HepG2 (cell line): ENCODE measurements around the gene CAPZB. TPM values are rescaled to one million over a fixed set of nuclear protein-coding genes. Genes with fewer than 3 reads are reported as not detected.

Experiments used
- ATAC-seq: fragments of 200-7000 bp; cut with Tn5 transposase; 3 replicates; pipeline ENCODE4 v1.9.1; 2020; ENCODE audit warnings: mild to moderate bottlenecking, moderate library complexity
- BruUV-seq: library from RNA; stranded (reverse); fragments of 400-500 nt; replicated peaks from 2 replicates; lab custom pipeline; 2021; lab: Mats Ljungman, UMichigan
- CTCF ChIA-PET: fragments of 300-600 bp; formaldehyde crosslinking; extraction: SDS; loops from one replicate; lab custom pipeline; 2021; ENCODE audit warnings: low total read pairs, inconsistent platforms, low intra/inter-chr PET ratio; lab: Yijun Ruan, JAX
- POLR2A ChIA-PET: fragments of 350-600 bp; sonication (Branson Sonifier 250); formaldehyde crosslinking; loops from one replicate; lab custom pipeline; 2020; ENCODE audit warnings: antibody characterized with exemption, inconsistent platforms; lab: Yijun Ruan, JAX
- DNase-seq: peaks from one replicate; pipeline ENCODE4 v3.0.0-alpha.2; 2015; ENCODE audit warnings: low spot score
- FAIRE-seq: peaks from 3 replicates; lab custom pipeline; 2011; peaks lifted over from hg19 to GRCh38; lab: Jason Lieb, UNC
- H2AFZ ChIP-seq: one replicate; pipeline ENCODE4 v1.6.1; 2011; ENCODE audit warnings: low read length, inconsistent platforms
- H3K27ac ChIP-seq: fragments of 300-600 bp; 3 replicates; pipeline ENCODE4 v1.8.0; 2011; ENCODE audit warnings: mixed run types, mild to moderate bottlenecking, mixed read lengths, low read length, inconsistent platforms; ENCODE audit not compliant: insufficient read depth; ENCODE audit errors: extremely low read length
- H3K27me3 ChIP-seq, 2 experiments: fragments of 200-600 bp in 1 of 2; 2 replicates in 1 of 2; 3 replicates in 1 of 2; pipeline versions ENCODE4 v1.6.0 to v1.8.0; 2011; ENCODE audit warnings: low read length in 2 of 2, mild to moderate bottlenecking in 2 of 2, moderate library complexity in 2 of 2, inconsistent platforms in 1 of 2; ENCODE audit not compliant: insufficient read depth in 2 of 2, control insufficient read depth in 1 of 2
- H3K36me3 ChIP-seq, 2 experiments: fragments of 200-600 bp in 1 of 2; replicated peaks in 1 of 2; 2 replicates in 1 of 2; 3 replicates in 1 of 2; pipeline versions ENCODE4 v1.5.1 to v1.8.0; 2011; ENCODE audit warnings: low read length in 2 of 2, inconsistent platforms in 1 of 2; ENCODE audit not compliant: insufficient read depth in 2 of 2, control insufficient read depth in 1 of 2
- H3K4me1 ChIP-seq: 2 replicates; pipeline ENCODE4 v1.5.1; 2012; ENCODE audit warnings: low read length, inconsistent platforms; ENCODE audit not compliant: insufficient read depth
- H3K4me2 ChIP-seq: 2 replicates; pipeline ENCODE4 v1.6.0; 2011; ENCODE audit warnings: low read depth, low read length, inconsistent platforms
- H3K4me3 ChIP-seq, 3 experiments: fragments of 200-600 bp in 1 of 3; sonication (generic), shearing (Covaris generic) in 1 of 3; replicated peaks in 1 of 3; 2 replicates each; pipeline ENCODE4 v1.5.1; 2011 to 2016; ENCODE audit warnings: low read length in 3 of 3, inconsistent platforms in 2 of 3, low read depth in 2 of 3, mild to moderate bottlenecking in 2 of 3, control low read depth in 1 of 3, mixed read lengths in 1 of 3; ENCODE audit not compliant: insufficient read depth in 1 of 3
- H3K79me2 ChIP-seq: one replicate; pipeline ENCODE4 v1.6.1; 2011; ENCODE audit warnings: low read length, inconsistent platforms; ENCODE audit not compliant: insufficient read depth
- H3K9ac ChIP-seq: 2 replicates; pipeline ENCODE4 v1.6.0; 2011; ENCODE audit warnings: mild to moderate bottlenecking, low read depth, low read length, inconsistent platforms; ENCODE audit not compliant: insufficient read depth
- H3K9me3 ChIP-seq: 2 replicates; pipeline ENCODE4 v1.5.1; 2012; ENCODE audit warnings: mild to moderate bottlenecking, low read length
- H4K20me1 ChIP-seq: 2 replicates; pipeline ENCODE4 v1.6.0; 2011; ENCODE audit warnings: inconsistent platforms, mild to moderate bottlenecking, low read length, moderate library complexity; ENCODE audit not compliant: insufficient read depth
- CEBPG ChIP-seq: IDR thresholded peaks from 2 replicates; pipeline ENCODE4 v1.6.1; 2016
- HIVEP1 ChIP-seq: sonication (generic); formaldehyde crosslinking; IDR thresholded peaks from 2 replicates; pipeline ENCODE4 v1.4.0; 2020; ENCODE audit warnings: mild to moderate bottlenecking, missing genetic modification reagents
- PHF21A ChIP-seq: sonication (generic); formaldehyde crosslinking; IDR thresholded peaks from 2 replicates; pipeline ENCODE4 v1.5.0; 2020; ENCODE audit warnings: mild to moderate bottlenecking, missing genetic modification reagents
- REXO4 ChIP-seq: sonication (generic); formaldehyde crosslinking; IDR thresholded peaks from 2 replicates; pipeline ENCODE4 v1.8.0; 2022; ENCODE audit warnings: missing genetic modification reagents, mild to moderate bottlenecking, borderline replicate concordance
- SETDB1 ChIP-seq: sonication (generic); formaldehyde crosslinking; IDR thresholded peaks from 2 replicates; pipeline ENCODE4 v1.5.1; 2020; ENCODE audit warnings: missing genetic modification reagents, mild to moderate bottlenecking, borderline replicate concordance
- STAT5B ChIP-seq: sonication (generic); formaldehyde crosslinking; IDR thresholded peaks from 2 replicates; pipeline ENCODE4 v1.4.0; 2020; ENCODE audit warnings: missing genetic modification reagents
- ZNF878 ChIP-seq: sonication (generic); formaldehyde crosslinking; IDR thresholded peaks from 2 replicates; pipeline ENCODE4 v1.8.1; 2023; ENCODE audit warnings: mild to moderate bottlenecking, missing genetic modification reagents, moderate library complexity
- ZSCAN30 ChIP-seq: sonication (generic); formaldehyde crosslinking; IDR thresholded peaks from 2 replicates; pipeline ENCODE4 v1.5.0; 2020; ENCODE audit warnings: mild to moderate bottlenecking, missing genetic modification reagents
- WGBS: methylation state at CpG from one replicate; pipeline ENCODE4 v1.1.6; 2017; ENCODE audit warnings: low lambda C conversion rate; 5-methylcytosine and 5-hydroxymethylcytosine counted together
- in situ Hi-C: cut with HindIII; loops from 2 replicates; pipeline ENCODE4 v1.10.0; 2017; ENCODE audit warnings: low pct_unique_long_range_greater_than_20kb; ENCODE audit not compliant: extremely low pct_ligation_motif_present
- intact Hi-C: fragments of 100-400 bp; cut with micrococcal nuclease; formaldehyde crosslinking; loops from one replicate; pipeline ENCODE4 v1.10.0; 2022; ENCODE audit not compliant: unreplicated experiment
- polyA plus RNA-seq, 8 experiments: library from polyadenylated mRNA; depleted of rRNA in 3 of 8; stranded (reverse) in 7 of 8; unstranded in 1 of 8; fragments of >200 nt; fragmentation: Illumina TruSeq in 4 of 8; extraction: Trizol in 4 of 8; gene quantifications; 2 replicates each; pipeline versions ENCODE4 v1.2.1 to v1.2.3, GENCODE V29; 2011 to 2016; ENCODE audit warnings: low read depth in 4 of 8, missing spikeins in 1 of 8, mixed read lengths in 1 of 8; ENCODE audit not compliant: insufficient read depth in 1 of 8
- total RNA-seq, 5 experiments: library from RNA; depleted of rRNA; stranded (reverse); fragments of >200 nt; fragmentation: Illumina TruSeq; extraction: Trizol; gene quantifications; 2 replicates each; pipeline ENCODE4 v1.2.3, GENCODE V29; 2016; ENCODE audit warnings: low read depth in 1 of 5
- TF ChIP-seq, protein P1 (sequence below): sonication (generic); formaldehyde crosslinking; IDR thresholded peaks from 2 replicates; pipeline ENCODE4 v1.4.0; 2020; ENCODE audit warnings: missing genetic modification reagents
- TF ChIP-seq, protein P2 (sequence below): IDR thresholded peaks from 2 replicates; pipeline ENCODE4 v1.6.1; 2012; ENCODE audit warnings: inconsistent platforms
- TF ChIP-seq, protein P3 (sequence below): sonication (generic); formaldehyde crosslinking; IDR thresholded peaks from 2 replicates; pipeline ENCODE4 v1.4.0; 2020; ENCODE audit warnings: missing genetic modification reagents
- TF ChIP-seq, protein P4 (sequence below): sonication (generic); formaldehyde crosslinking; IDR thresholded peaks from 2 replicates; pipeline ENCODE4 v1.4.0; 2020; ENCODE audit warnings: missing genetic modification reagents
- TF ChIP-seq, protein P5 (sequence below): sonication (generic); formaldehyde crosslinking; IDR thresholded peaks from 2 replicates; pipeline ENCODE4 v1.5.0; 2020; ENCODE audit warnings: missing genetic modification reagents, mild to moderate bottlenecking, borderline replicate concordance
- TF ChIP-seq, protein P6 (sequence below): sonication (generic); formaldehyde crosslinking; IDR thresholded peaks from 2 replicates; pipeline ENCODE4 v1.4.0; 2020; ENCODE audit warnings: missing genetic modification reagents

Gene CAPZB
- total and polyA plus RNA-seq, 2 of the 13 experiments (the other 11 are each of a cell fraction or from before 2014, with no cell fraction given), result 58.9 to 76.9 TPM

DNA sequence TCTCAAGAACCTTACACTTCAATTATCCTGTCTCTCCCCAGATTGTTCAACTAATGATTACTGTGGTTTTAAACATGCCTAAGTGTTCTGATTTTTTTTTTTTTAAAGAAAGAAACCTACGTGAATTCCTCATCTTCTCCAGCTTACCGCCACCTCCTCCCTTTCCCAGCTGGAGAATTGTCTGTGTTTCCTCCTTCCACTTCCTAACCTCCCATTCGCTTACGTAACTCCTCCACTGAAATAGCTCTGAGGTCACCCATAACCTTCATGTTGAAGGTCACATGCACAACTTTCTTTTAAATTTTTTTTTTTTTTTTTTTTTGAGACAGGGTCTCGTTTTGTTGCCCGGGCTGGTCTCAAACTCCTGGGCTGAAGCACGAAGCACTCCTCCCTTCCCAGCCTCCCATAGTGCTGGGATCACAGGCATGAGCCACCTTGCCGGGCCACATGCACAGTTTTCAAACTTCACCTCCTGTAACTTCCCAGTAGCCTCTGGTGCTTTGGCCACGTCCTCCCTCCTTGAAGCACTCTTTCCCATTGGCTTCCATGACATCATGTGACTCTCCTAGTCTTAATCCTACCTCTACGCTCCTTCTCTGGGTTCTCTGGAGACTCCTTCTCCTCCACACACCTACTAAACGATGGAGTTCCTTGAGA is 9.8 kb upstream of the CAPZB start (continued):
- TF ChIP-seq, protein P1, sequence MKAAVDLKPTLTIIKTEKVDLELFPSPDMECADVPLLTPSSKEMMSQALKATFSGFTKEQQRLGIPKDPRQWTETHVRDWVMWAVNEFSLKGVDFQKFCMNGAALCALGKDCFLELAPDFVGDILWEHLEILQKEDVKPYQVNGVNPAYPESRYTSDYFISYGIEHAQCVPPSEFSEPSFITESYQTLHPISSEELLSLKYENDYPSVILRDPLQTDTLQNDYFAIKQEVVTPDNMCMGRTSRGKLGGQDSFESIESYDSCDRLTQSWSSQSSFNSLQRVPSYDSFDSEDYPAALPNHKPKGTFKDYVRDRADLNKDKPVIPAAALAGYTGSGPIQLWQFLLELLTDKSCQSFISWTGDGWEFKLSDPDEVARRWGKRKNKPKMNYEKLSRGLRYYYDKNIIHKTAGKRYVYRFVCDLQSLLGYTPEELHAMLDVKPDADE, result no peak
- no peak for TF ChIP-seq ZNF878
- no peak for TF ChIP-seq SETDB1 (CRISPR knock-in tag)

DNA sequence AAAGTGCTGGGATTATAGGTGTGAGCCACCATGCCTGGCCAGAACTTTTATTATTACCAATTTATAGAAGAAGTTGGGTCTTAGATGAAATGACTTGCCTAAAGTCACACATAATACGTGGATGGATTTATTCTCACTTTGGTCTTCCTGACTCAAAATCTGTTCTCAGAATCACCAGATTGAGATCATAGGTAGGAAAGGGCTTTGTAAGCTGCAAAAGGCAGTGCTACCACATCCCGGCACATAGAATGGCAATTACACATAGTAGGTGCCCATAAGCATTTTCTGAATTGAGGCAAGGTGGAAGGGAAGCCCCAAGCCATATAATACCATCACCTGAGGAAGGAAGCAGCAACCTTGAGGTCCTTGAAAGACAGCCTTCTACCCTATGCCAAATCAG is 8.2 kb upstream of the CAPZB start:
- CTCF ChIA-PET, result no interaction called here
- in situ Hi-C loops, result no loop called here
- TF ChIP-seq, protein P2, sequence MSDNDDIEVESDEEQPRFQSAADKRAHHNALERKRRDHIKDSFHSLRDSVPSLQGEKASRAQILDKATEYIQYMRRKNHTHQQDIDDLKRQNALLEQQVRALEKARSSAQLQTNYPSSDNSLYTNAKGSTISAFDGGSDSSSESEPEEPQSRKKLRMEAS, result no peak
- TF ChIP-seq, protein P3, sequence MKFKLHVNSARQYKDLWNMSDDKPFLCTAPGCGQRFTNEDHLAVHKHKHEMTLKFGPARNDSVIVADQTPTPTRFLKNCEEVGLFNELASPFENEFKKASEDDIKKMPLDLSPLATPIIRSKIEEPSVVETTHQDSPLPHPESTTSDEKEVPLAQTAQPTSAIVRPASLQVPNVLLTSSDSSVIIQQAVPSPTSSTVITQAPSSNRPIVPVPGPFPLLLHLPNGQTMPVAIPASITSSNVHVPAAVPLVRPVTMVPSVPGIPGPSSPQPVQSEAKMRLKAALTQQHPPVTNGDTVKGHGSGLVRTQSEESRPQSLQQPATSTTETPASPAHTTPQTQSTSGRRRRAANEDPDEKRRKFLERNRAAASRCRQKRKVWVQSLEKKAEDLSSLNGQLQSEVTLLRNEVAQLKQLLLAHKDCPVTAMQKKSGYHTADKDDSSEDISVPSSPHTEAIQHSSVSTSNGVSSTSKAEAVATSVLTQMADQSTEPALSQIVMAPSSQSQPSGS, result no peak
- TF ChIP-seq PHF21A (CRISPR knock-in tag) (no peak), ZSCAN30 (CRISPR knock-in tag) (no peak), CEBPG (CRISPR knock-in tag) (no peak), REXO4 (CRISPR knock-in tag) (no peak), STAT5B (no peak), HIVEP1 (no peak)
- TF ChIP-seq, protein P4, sequence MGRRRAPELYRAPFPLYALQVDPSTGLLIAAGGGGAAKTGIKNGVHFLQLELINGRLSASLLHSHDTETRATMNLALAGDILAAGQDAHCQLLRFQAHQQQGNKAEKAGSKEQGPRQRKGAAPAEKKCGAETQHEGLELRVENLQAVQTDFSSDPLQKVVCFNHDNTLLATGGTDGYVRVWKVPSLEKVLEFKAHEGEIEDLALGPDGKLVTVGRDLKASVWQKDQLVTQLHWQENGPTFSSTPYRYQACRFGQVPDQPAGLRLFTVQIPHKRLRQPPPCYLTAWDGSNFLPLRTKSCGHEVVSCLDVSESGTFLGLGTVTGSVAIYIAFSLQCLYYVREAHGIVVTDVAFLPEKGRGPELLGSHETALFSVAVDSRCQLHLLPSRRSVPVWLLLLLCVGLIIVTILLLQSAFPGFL (CRISPR knock-in tag), result no peak
- TF ChIP-seq, protein P5, sequence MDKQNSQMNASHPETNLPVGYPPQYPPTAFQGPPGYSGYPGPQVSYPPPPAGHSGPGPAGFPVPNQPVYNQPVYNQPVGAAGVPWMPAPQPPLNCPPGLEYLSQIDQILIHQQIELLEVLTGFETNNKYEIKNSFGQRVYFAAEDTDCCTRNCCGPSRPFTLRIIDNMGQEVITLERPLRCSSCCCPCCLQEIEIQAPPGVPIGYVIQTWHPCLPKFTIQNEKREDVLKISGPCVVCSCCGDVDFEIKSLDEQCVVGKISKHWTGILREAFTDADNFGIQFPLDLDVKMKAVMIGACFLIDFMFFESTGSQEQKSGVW (CRISPR knock-in tag), result no peak
- TF ChIP-seq, protein P6, sequence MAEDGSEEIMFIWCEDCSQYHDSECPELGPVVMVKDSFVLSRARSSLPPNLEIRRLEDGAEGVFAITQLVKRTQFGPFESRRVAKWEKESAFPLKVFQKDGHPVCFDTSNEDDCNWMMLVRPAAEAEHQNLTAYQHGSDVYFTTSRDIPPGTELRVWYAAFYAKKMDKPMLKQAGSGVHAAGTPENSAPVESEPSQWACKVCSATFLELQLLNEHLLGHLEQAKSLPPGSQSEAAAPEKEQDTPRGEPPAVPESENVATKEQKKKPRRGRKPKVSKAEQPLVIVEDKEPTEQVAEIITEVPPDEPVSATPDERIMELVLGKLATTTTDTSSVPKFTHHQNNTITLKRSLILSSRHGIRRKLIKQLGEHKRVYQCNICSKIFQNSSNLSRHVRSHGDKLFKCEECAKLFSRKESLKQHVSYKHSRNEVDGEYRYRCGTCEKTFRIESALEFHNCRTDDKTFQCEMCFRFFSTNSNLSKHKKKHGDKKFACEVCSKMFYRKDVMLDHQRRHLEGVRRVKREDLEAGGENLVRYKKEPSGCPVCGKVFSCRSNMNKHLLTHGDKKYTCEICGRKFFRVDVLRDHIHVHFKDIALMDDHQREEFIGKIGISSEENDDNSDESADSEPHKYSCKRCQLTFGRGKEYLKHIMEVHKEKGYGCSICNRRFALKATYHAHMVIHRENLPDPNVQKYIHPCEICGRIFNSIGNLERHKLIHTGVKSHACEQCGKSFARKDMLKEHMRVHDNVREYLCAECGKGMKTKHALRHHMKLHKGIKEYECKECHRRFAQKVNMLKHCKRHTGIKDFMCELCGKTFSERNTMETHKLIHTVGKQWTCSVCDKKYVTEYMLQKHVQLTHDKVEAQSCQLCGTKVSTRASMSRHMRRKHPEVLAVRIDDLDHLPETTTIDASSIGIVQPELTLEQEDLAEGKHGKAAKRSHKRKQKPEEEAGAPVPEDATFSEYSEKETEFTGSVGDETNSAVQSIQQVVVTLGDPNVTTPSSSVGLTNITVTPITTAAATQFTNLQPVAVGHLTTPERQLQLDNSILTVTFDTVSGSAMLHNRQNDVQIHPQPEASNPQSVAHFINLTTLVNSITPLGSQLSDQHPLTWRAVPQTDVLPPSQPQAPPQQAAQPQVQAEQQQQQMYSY (CRISPR knock-in tag), result no peak

More for the DNA sequence above, 8.2 kb upstream of the CAPZB start:
- DNase-seq (no peak), FAIRE-seq (no peak), ATAC-seq (no peak)
- H3K36me3 ChIP-seq, result no peaks in the 10 kb centered on the region
- H3K79me2 ChIP-seq, result no peaks in the 10 kb centered on the region
- no peak overlapping the region for H2AFZ ChIP-seq
- H4K20me1 ChIP-seq, result no peaks in the 10 kb centered on the region
- H3K9me3 ChIP-seq, result no peaks in the 10 kb centered on the region
- H3K27ac ChIP-seq, result no peak overlapping the region
- H3K4me3 ChIP-seq, result no peak overlapping the region
- 0 out of 2 replicates have a peak, but pooled peaks cover 8% of the 10 kb centered on the region for H3K4me1 ChIP-seq
- POLR2A ChIA-PET, result no interaction called here
- 58% methylated on average over 2 of the region's 2 CpGs for WGBS
- 0 out of 5 replicates have a peak, but pooled peaks cover 0 to 2% of the 10 kb centered on the region in 2 experiments for H3K27me3 ChIP-seq
- no peak overlapping the region for H3K9ac ChIP-seq
- intact Hi-C loops, result no loop called here
- H3K4me2 ChIP-seq, result no peak overlapping the region
- no TSS peak for BruUV-seq
